Measurements from ENCODE around the gene LYST.

- TF ChIP-seq CTCF (conservative IDR thresholded peaks at IDR 0.05; ENCODE audit: low read length) (no peak), EZH2phosphoT487 (IDR thresholded peaks at IDR 0.05; ENCODE audit: borderline replicate concordance) (no peak)
Observed at GRCh38 chr1:235901461-235901860, 34.8 kb upstream of the LYST start.
